ENCODE results near the gene IL17D. TPM values are rescaled to one million over a fixed set of nuclear protein-coding genes. Genes with fewer than 3 reads are reported as not detected.

IL17D gene
- total and polyA plus RNA-seq, 2 donors (not counting 1 experiment from before 2014, with no cell fraction given), result 0.09 TPM; not detected in 1

DNA sequence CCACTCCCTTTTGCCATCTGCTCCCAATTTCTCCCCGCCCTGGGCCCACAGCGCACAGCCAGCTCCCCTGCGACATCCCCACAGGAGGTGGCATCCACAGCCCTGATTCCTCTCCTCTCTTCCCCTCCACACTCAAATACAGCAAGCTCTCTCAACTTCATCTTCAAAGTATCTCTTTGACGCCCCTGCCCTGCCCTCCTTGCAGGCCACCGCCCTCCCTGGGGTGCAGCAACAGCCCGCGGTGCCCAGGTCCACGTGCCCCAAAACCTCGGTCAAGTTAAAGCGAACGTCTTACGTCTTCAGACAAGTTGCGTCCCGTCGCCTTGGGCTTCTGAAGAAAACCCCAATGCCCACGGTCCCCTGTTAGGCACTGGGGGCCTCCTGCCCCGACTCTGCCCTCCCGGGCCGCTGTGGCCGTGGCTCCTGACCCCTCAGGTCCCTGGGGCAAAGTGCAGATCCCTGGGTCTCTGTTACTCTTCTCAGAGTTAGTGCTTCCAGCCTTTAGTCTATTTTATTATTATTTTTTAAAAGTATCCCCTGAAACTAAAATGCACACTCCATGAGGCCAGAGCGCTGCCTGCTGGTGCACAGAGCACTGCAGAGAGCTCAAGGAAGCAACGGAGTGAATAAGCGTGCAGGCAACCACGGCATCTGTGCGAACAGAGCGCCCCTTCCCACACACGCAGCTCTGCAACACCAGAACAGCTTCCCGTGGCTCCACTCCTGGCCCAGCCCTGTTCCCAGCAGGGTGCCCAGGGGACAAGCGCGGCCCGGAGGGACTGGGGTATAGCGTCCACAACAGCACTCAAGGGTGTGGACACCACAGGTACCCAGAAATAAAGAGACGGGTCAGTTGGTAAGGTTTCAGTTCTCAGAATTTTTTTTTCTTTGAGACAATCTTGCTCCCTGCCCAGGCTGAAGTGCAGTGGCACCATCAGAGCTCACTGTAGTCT is 26.4 kb downstream of the IL17D start:
- no peaks in the 10 kb centered on the region for H3K4me1 ChIP-seq (ENCODE audit: control insufficient read depth in 2 of 2, insufficient read depth in 2 of 2, low read length in 2 of 2)
- Mint-ChIP-seq H3K4me3 (no peak overlapping the region), H3K4me1 (no peaks in the 10 kb centered on the region), H3K27me3 (no peaks in the 10 kb centered on the region), H3K9me3 (ENCODE audit: insufficient read depth) (no peaks in the 10 kb centered on the region), H3K27ac (no peak overlapping the region)
- no peaks in the 10 kb centered on the region for H3K27me3 ChIP-seq (replicated peaks in 1 of 4; ENCODE audit: control extremely low read depth in 1 of 4, control insufficient read depth in 3 of 4, insufficient read depth in 4 of 4, low read length in 3 of 4)
- no peak overlapping the region for H3K4me3 ChIP-seq (ENCODE audit: control extremely low read depth in 1 of 5, extremely low read depth in 1 of 5, insufficient read depth in 1 of 5, low read depth in 2 of 5, low read length in 4 of 5)
- no peaks in the 10 kb centered on the region for H3K79me2 ChIP-seq (ENCODE audit: control insufficient read depth, insufficient read depth, low read length)
- TF ChIP-seq EZH2 (IDR thresholded peaks at IDR 0.05; ENCODE audit: borderline replicate concordance, insufficient read depth, low read depth, low read length, poor library complexity, severe bottlenecking), result no peak
- TF ChIP-seq, protein P1, sequence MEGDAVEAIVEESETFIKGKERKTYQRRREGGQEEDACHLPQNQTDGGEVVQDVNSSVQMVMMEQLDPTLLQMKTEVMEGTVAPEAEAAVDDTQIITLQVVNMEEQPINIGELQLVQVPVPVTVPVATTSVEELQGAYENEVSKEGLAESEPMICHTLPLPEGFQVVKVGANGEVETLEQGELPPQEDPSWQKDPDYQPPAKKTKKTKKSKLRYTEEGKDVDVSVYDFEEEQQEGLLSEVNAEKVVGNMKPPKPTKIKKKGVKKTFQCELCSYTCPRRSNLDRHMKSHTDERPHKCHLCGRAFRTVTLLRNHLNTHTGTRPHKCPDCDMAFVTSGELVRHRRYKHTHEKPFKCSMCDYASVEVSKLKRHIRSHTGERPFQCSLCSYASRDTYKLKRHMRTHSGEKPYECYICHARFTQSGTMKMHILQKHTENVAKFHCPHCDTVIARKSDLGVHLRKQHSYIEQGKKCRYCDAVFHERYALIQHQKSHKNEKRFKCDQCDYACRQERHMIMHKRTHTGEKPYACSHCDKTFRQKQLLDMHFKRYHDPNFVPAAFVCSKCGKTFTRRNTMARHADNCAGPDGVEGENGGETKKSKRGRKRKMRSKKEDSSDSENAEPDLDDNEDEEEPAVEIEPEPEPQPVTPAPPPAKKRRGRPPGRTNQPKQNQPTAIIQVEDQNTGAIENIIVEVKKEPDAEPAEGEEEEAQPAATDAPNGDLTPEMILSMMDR (IDR thresholded peaks at IDR 0.05), result no peak
- ATAC-seq (ENCODE audit: low read depth) (no peak), DNase-seq (no peak)
- H3K9ac ChIP-seq (ENCODE audit: low read length), result no peak overlapping the region
- ChIA-PET POLR2A (no interaction called here), CTCF (no interaction called here)
- no peak overlapping the region for H2AFZ ChIP-seq (ENCODE audit: insufficient read depth, low read depth, low read length, poor library complexity, severe bottlenecking)
- intact Hi-C loops (cut with micrococcal nuclease), result no loop called here
- H4K20me1 ChIP-seq (ENCODE audit: control insufficient read depth, insufficient read depth, low read length, poor library complexity, severe bottlenecking), result no peaks in the 10 kb centered on the region
- H3K9me3 ChIP-seq (ENCODE audit: control extremely low read depth in 1 of 3, control insufficient read depth in 2 of 3, insufficient read depth in 1 of 3, low read length in 2 of 3), result peaks cover 0 to 2% (median 0%) of the 10 kb centered on the region in 3 donors
- no peak overlapping the region for H3K27ac ChIP-seq (ENCODE audit: low read length in 2 of 2)
- no peaks in the 10 kb centered on the region for H3K36me3 ChIP-seq (replicated peaks in 1 of 2; ENCODE audit: control extremely low read depth in 1 of 2, control insufficient read depth in 1 of 2, extremely low read depth in 1 of 2, insufficient read depth in 2 of 2, low read length in 1 of 2)
- 93% methylated on average over 26 of the region's 33 CpGs for WGBS (ENCODE audit: insufficient coverage)
- H3K4me2 ChIP-seq (replicated peaks; ENCODE audit: low read depth, low read length, poor library complexity, severe bottlenecking), result no peak overlapping the region

DNA sequence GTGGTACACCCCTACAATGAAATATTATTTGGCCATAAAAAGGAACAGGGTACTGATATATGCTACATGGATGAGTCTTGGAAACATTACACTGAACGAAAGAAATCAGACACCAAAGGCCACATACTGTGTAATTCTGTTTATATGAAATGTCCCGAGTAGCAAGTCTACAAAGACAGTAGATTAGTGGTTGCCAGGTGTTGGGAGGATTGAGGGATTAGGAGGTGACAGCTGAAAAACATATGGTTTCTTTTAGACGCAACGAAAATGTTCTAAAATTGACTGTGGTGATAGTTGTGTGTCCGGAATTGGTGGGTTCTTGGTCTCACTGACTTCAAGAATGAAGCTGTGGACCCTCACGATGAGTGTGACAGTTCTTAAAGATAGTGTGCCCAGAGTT is 35.1 kb downstream of the IL17D start:
- H3K27me3 Mint-ChIP-seq, result no peaks in the 10 kb centered on the region
- POLR2A ChIA-PET, result no interaction called here

More for the DNA sequence above, 35.1 kb downstream of the IL17D start:
- Histone ChIP-seq H3K36me3 (replicated peaks in 1 of 2; ENCODE audit: control extremely low read depth in 1 of 2, control insufficient read depth in 1 of 2, extremely low read depth in 1 of 2, insufficient read depth in 2 of 2, low read length in 1 of 2) (no peaks in the 10 kb centered on the region), H3K27ac (ENCODE audit: low read length in 2 of 2) (no peak overlapping the region), H3K4me2 (replicated peaks; ENCODE audit: low read depth, low read length, poor library complexity, severe bottlenecking) (no peak overlapping the region), H3K79me2 (ENCODE audit: control insufficient read depth, insufficient read depth, low read length) (no peaks in the 10 kb centered on the region), H4K20me1 (ENCODE audit: control insufficient read depth, insufficient read depth, low read length, poor library complexity, severe bottlenecking) (no peaks in the 10 kb centered on the region), H3K9me3 (ENCODE audit: control extremely low read depth in 1 of 3, control insufficient read depth in 2 of 3, insufficient read depth in 1 of 3, low read length in 2 of 3) (peaks cover 0 to 11% (median 0%) of the 10 kb centered on the region in 3 donors), H3K4me1 (ENCODE audit: control insufficient read depth in 2 of 2, insufficient read depth in 2 of 2, low read length in 2 of 2) (no peaks in the 10 kb centered on the region), H3K27me3 (replicated peaks in 1 of 4; ENCODE audit: control extremely low read depth in 1 of 4, control insufficient read depth in 3 of 4, insufficient read depth in 4 of 4, low read length in 3 of 4) (no peaks in the 10 kb centered on the region), H2AFZ (ENCODE audit: insufficient read depth, low read depth, low read length, poor library complexity, severe bottlenecking) (no peak overlapping the region), H3K4me3 (ENCODE audit: control extremely low read depth in 1 of 5, extremely low read depth in 1 of 5, insufficient read depth in 1 of 5, low read depth in 2 of 5, low read length in 4 of 5) (no peak overlapping the region), H3K9ac (ENCODE audit: low read length) (no peak overlapping the region)
- no peak overlapping the region for H3K27ac Mint-ChIP-seq
- ATAC-seq (ENCODE audit: low read depth), result no peak
- H3K9me3 Mint-ChIP-seq (ENCODE audit: insufficient read depth), result no peaks in the 10 kb centered on the region
- no peak for DNase-seq
- WGBS (ENCODE audit: insufficient coverage), result 98% methylated on average over 6 of the region's 6 CpGs
- H3K4me1 Mint-ChIP-seq, result no peaks in the 10 kb centered on the region
- no peak overlapping the region for H3K4me3 Mint-ChIP-seq
- intact Hi-C loops (cut with micrococcal nuclease), result no loop called here
- CTCF ChIA-PET, result no interaction called here
- no peak for TF ChIP-seq EZH2 (IDR thresholded peaks at IDR 0.05; ENCODE audit: borderline replicate concordance, insufficient read depth, low read depth, low read length, poor library complexity, severe bottlenecking)
- TF ChIP-seq, protein P1 (IDR thresholded peaks at IDR 0.05), result no peak
